Measurements from ENCODE around the gene PRPF8.

The PRPF8 gene

GRCh38 chr17:1617620-1618174, 67.0 kb downstream of the PRPF8 start:
- H3K4me3 Mint-ChIP-seq, result no peak overlapping the region
- no peaks in the 10 kb centered on the region for H3K9me3 Mint-ChIP-seq
- H3K36me3 Mint-ChIP-seq (ENCODE audit: low read depth), result no peaks in the 10 kb centered on the region
- no peaks in the 10 kb centered on the region for H3K27me3 Mint-ChIP-seq
- no peaks in the 10 kb centered on the region for H3K4me1 Mint-ChIP-seq (ENCODE audit: low read depth)
- no peak overlapping the region for H3K27ac Mint-ChIP-seq

- Mint-ChIP-seq H3K4me1 (ENCODE audit: low read depth) (no peaks in the 10 kb centered on the region), H3K9me3 (no peaks in the 10 kb centered on the region), H3K27ac (no peak overlapping the region), H3K4me3 (no peak overlapping the region), H3K36me3 (ENCODE audit: low read depth) (no peaks in the 10 kb centered on the region), H3K27me3 (no peaks in the 10 kb centered on the region)
Observed at GRCh38 chr17:1616101-1616500, 68.6 kb downstream of the PRPF8 start.

- Mint-ChIP-seq H3K4me1 (ENCODE audit: low read depth) (peaks cover 16% of the 10 kb centered on the region), H3K36me3 (ENCODE audit: low read depth) (peaks cover 4% of the 10 kb centered on the region), H3K9me3 (no peaks in the 10 kb centered on the region), H3K27ac (no peak overlapping the region), H3K4me3 (no peak overlapping the region), H3K27me3 (no peaks in the 10 kb centered on the region)
Observed at GRCh38 chr17:1612400-1612799, 72.3 kb downstream of the PRPF8 start.

GRCh38 chr17:1611715-1612114, 73.0 kb downstream of the PRPF8 start:
- Mint-ChIP-seq H3K4me1 (ENCODE audit: low read depth) (peaks cover 23% of the 10 kb centered on the region), H3K9me3 (no peaks in the 10 kb centered on the region), H3K36me3 (ENCODE audit: low read depth) (peaks cover 4% of the 10 kb centered on the region), H3K27me3 (no peaks in the 10 kb centered on the region), H3K4me3 (no peak overlapping the region), H3K27ac (no peak overlapping the region)

- Mint-ChIP-seq H3K27me3 (no peaks in the 10 kb centered on the region), H3K36me3 (ENCODE audit: low read depth) (peaks cover 4% of the 10 kb centered on the region), H3K27ac (peak overlapping the region; percentile 91), H3K4me3 (no peak overlapping the region), H3K4me1 (ENCODE audit: low read depth) (peaks cover 44% of the 10 kb centered on the region), H3K9me3 (no peaks in the 10 kb centered on the region)
Observed at GRCh38 chr17:1608676-1609075, 76.0 kb downstream of the PRPF8 start.

- H3K4me3 Mint-ChIP-seq, result peak overlapping the region; percentile 51
- H3K27ac Mint-ChIP-seq, result peak overlapping the region; percentile 91
Observed at GRCh38 chr17:1607971-1608320, 76.7 kb downstream of the PRPF8 start.

GRCh38 chr17:1606352-1606985, 78.2 kb downstream of the PRPF8 start:
- Mint-ChIP-seq H3K9me3 (no peaks in the 10 kb centered on the region), H3K4me3 (peak overlapping the region; percentile 63), H3K27ac (peak overlapping the region; percentile 91)

More at GRCh38 chr17:1607971-1608320, 76.7 kb downstream of the PRPF8 start:
- Mint-ChIP-seq H3K9me3 (no peaks in the 10 kb centered on the region), H3K36me3 (ENCODE audit: low read depth) (peaks cover 4% of the 10 kb centered on the region), H3K4me1 (ENCODE audit: low read depth) (peaks cover 44% of the 10 kb centered on the region), H3K27me3 (no peaks in the 10 kb centered on the region)

GRCh38 chr17:1605681-1606351, 78.9 kb downstream of the PRPF8 start:
- H3K27me3 Mint-ChIP-seq, result no peaks in the 10 kb centered on the region
- peak overlapping the region; percentile 86 for H3K27ac Mint-ChIP-seq
- H3K4me3 Mint-ChIP-seq, result peak overlapping the region; percentile 63
- peaks cover 44% of the 10 kb centered on the region for H3K4me1 Mint-ChIP-seq (ENCODE audit: low read depth)
- peaks cover 4% of the 10 kb centered on the region for H3K36me3 Mint-ChIP-seq (ENCODE audit: low read depth)
- no peaks in the 10 kb centered on the region for H3K9me3 Mint-ChIP-seq

More at GRCh38 chr17:1606352-1606985, 78.2 kb downstream of the PRPF8 start:
- peaks cover 44% of the 10 kb centered on the region for H3K4me1 Mint-ChIP-seq (ENCODE audit: low read depth)
- peaks cover 4% of the 10 kb centered on the region for H3K36me3 Mint-ChIP-seq (ENCODE audit: low read depth)
- H3K27me3 Mint-ChIP-seq, result no peaks in the 10 kb centered on the region

- Mint-ChIP-seq H3K9me3 (no peaks in the 10 kb centered on the region), H3K36me3 (ENCODE audit: low read depth) (peaks cover 4% of the 10 kb centered on the region), H3K27me3 (no peaks in the 10 kb centered on the region), H3K4me3 (no peak overlapping the region), H3K27ac (peak overlapping the region; percentile 3), H3K4me1 (ENCODE audit: low read depth) (peaks cover 44% of the 10 kb centered on the region)
Observed at GRCh38 chr17:1604831-1605528, 79.7 kb downstream of the PRPF8 start.

- no peaks in the 10 kb centered on the region for H3K9me3 Mint-ChIP-seq
- no peak overlapping the region for H3K27ac Mint-ChIP-seq
- no peak overlapping the region for H3K4me3 Mint-ChIP-seq
- H3K36me3 Mint-ChIP-seq (ENCODE audit: low read depth), result no peaks in the 10 kb centered on the region
- no peaks in the 10 kb centered on the region for H3K27me3 Mint-ChIP-seq
- peaks cover 19% of the 10 kb centered on the region for H3K4me1 Mint-ChIP-seq (ENCODE audit: low read depth)
Observed at GRCh38 chr17:1601571-1601970, 83.1 kb downstream of the PRPF8 start.
